Motor neuron (in vitro differentiated cells): ENCODE measurements around the gene MZB1. TPM values are rescaled to one million over a fixed set of nuclear protein-coding genes. Genes with fewer than 3 reads are reported as not detected.
"Not testable (repeated sequence)": the region's sequence is repeated elsewhere in the genome, so short reads cannot be mapped to it uniquely, and the experiment has no call there.

Experiments used
- ATAC-seq, 8 experiments: fragments of 200-7000 bp; cut with Tn5 transposase; replicated peaks in 6 of 8; 2 replicates each; pipeline ENCODE4 v1.8.0; 2021; ENCODE audit warnings: mild to moderate bottlenecking in 8 of 8, moderate library complexity in 8 of 8
- H3K27ac ChIP-seq, 2 donors: fragments of 250-450 bp; sonication (Bioruptor Pico); 2 replicates each; pipeline ENCODE4 v1.9.0; 2021; ENCODE audit warnings: antibody characterized with exemption in 2 of 2, mild to moderate bottlenecking in 2 of 2, moderate library complexity in 1 of 2
- H3K4me1 ChIP-seq, 2 donors: fragments of 250-450 bp; sonication (Bioruptor Pico); replicated peaks in 1 of 2; 2 replicates each; pipeline ENCODE4 v1.6.1; 2021; ENCODE audit warnings: antibody characterized with exemption in 2 of 2, mild to moderate bottlenecking in 2 of 2, moderate library complexity in 1 of 2
- H3K4me3 ChIP-seq, 5 donors: fragments of 250-450 bp; sonication (Bioruptor Pico); 2 replicates each; pipeline ENCODE4 v1.9.0; 2021; ENCODE audit warnings: antibody characterized with exemption in 5 of 5, mild to moderate bottlenecking in 5 of 5, moderate library complexity in 4 of 5
- WGBS, 10 experiments: fragments of 450-650 bp; shearing (Covaris generic); methylation state at CpG; one replicate each; pipeline ENCODE4 v1.0.0; 2022; 5-methylcytosine and 5-hydroxymethylcytosine counted together
- in situ Hi-C, 9 experiments: fragments of 400-800 bp; cut with MboI; loops; one replicate each; pipeline ENCODE4 v1.15.0; 2021; ENCODE audit warnings: low sequenced_read_pairs in 9 of 9, low pct_unique_long_range_greater_than_20kb in 2 of 9; ENCODE audit not compliant: unreplicated experiment in 9 of 9
- total RNA-seq, 8 experiments: library from RNA; unstranded; fragments of 300-600 nt; gene quantifications; 2 replicates each; pipeline versions ENCODE4 v1.2.3 to v1.2.4, GENCODE V29; 2022

The MZB1 gene
- total RNA-seq, 8 experiments from 2014 or later, result 0.18 to 0.97 (median 0.44) TPM

DNA sequence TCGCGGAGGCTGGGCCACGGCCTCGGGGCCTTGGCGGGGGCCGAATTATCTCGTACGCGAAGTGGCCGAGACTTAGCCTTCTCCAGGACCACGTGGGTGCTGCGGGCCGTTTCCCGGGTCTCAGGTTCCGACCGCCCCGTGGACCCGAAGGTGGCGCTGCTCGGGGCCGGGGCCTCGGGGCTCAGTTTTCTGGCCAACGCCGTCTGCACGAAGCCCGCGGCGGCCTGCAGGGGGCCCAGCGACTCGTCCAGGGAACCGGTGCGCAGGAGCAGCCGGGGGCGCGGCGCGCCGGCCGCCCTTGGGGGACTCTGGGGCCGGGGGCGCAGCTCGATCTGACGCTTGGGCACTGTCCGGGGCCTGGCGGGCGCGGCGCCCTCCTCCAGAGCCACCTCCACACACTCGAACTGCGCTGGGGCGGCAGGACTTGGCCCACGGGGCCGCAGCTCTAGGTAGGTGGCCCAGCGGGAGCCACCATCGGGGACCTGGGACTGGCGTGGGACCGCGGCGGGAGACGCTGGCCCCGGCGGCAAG is 4.5 kb upstream of the MZB1 start:
- WGBS, 10 experiments, result 0 to 10% (median 0%) methylated on average over 1 to 3 of the region's 62 CpGs; no CpG with 5 or more reads in 7 of the 10 experiments
- ATAC-seq, result peak; percentile 20 to 74 (median 52)
- Histone ChIP-seq H3K4me1 (no peaks in the 10 kb centered on the region), H3K27ac (no peak overlapping the region), H3K4me3 (peak overlapping the region; percentile 14 to 39 (median 24))
- in situ Hi-C loops, result no loop called here

- 3 to 36% (median 8%) methylated on average over 2 to 24 of the region's 49 CpGs; no CpG with 5 or more reads in 3 of the 10 experiments for WGBS, 10 experiments
- Histone ChIP-seq H3K4me1 (no peaks in the 10 kb centered on the region), H3K4me3 (peak overlapping the region; percentile 14 to 39 (median 24)), H3K27ac (no peak overlapping the region)
- ATAC-seq, result no peak
- in situ Hi-C loops, result no loop called here
These were observed 3.9 kb upstream of the MZB1 start for GRCh38 chr5:139393497-139394122.

DNA sequence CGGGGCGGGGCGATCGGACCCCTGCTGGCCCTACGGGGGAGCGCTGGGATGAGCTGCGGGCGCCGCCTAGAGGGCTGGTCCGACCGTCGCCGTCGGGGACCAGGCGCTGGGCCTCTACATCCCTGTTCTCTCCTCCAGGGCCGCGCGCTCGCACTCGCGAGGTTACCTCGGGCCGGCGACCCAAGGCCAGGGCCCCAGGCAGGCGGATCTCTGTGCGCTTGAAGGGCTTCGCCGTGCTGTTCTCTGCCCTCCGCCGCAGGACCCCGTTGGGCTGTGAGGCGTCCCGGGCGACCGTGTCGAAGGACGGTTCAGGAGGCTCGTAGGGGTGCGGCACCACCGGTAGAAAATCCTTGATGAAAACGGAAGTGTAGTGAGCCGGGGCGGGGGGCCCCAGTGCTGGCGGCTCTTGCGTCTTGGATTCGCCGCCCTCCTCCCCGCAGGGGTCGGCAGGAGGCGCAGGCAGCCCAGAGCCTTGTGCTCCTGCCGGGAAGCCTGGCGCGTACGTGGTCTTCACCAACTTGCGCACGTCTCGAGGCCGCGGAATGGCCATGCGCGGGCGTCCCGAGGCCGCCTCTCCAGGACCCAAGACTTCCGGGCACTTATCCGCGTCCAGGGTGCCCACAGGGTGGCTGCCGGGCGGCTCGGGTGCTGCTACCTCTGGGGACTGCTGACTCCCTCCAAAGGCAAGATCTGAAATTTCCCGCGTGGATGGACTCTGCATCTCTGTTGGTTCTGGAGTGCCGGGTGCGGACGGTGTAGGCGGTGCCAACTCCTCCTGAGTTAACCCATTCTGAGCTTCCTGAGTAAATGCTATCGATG is 3.2 kb upstream of the MZB1 start:
- peak overlapping the region in 2 of 5 donors; percentile 3 to 11 for H3K4me3 ChIP-seq
- ATAC-seq, result peak in 7 of 8 experiments; percentile 21 to 66 (median 27)
- H3K4me1 ChIP-seq, result no peaks in the 10 kb centered on the region
- 7 to 26% (median 19%) methylated on average over 3 to 19 of the region's 77 CpGs; no CpG with 5 or more reads in 5 of the 10 experiments for WGBS, 10 experiments
- no peak overlapping the region for H3K27ac ChIP-seq
- in situ Hi-C loops, result no loop called here

- Histone ChIP-seq H3K4me3 (no peak overlapping the region), H3K27ac (no peak overlapping the region), H3K4me1 (no peaks in the 10 kb centered on the region)
- peak in 3 of 8 experiments; percentile 1 to 28 (median 1) for ATAC-seq
- no CpG with 5 or more reads among the region's 36 CpGs for WGBS, 10 experiments
- in situ Hi-C loops, result no loop called here
These were observed 2.6 kb upstream of the MZB1 start for GRCh38 chr5:139392324-139392677.

- ATAC-seq, result peak in 3 of 8 experiments; percentile 3 to 28 (median 12)
- 5 to 100% (median 88%) methylated on average over 1 to 4 of the region's 33 CpGs; no CpG with 5 or more reads in 4 of the 10 experiments for WGBS, 10 experiments
These were observed 2.0 kb upstream of the MZB1 start for GRCh38 chr5:139391570-139392323.

DNA sequence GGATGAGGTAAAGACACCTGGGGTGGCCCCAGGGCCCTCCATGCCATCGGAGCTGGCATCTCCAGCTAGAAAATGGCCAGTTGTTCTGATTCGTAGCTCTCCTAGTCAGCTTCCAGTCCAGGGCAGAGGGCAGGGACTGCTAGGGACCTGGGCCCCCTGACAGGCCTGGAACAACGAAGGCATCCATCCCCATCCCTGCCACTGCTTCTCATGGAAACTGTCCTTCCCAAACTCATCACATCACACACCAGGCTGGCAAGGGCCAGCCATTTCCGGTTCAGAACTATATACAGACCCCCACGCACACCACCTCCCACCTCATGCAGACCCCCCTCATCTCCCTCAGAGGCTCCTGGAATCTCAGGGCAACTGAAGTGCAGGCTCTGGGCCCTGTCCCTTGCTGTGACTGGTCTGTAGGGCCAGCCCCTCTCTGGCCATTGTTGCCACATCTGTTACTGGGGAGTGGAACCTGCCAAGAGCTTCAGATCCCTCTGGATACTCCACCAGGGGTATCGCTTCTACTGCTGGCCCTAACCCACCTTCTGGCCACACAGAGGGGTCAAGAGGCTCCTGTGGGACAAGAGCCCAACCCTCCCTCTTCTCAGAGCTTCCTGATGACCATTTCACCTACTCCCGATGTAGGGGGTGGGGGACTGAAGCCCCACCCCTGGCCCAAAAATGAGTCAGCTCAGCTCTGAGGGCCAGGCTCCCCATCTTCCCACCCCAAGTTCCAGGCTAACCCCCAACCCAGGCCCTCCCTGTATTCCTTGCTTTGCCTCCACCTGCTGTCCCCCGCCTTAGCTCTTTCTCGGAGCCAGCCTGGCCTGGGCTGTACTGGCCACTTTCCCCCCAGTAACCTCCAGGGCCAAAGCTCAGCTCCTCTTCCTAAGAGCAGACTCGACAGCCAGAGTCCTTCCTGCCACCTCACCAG is 1.2 kb upstream of the MZB1 start:
- H3K4me1 ChIP-seq, result no peaks in the 10 kb centered on the region
- no peak overlapping the region for H3K27ac ChIP-seq
- 90 to 100% (median 100%) methylated on average over 1 to 3 of the region's 10 CpGs; no CpG with 5 or more reads in 6 of the 10 experiments for WGBS, 10 experiments
- no peak for ATAC-seq
- in situ Hi-C loops, result no loop called here
- no peak overlapping the region for H3K4me3 ChIP-seq

More at GRCh38 chr5:139391570-139392323, 2.0 kb upstream of the MZB1 start:
- H3K27ac ChIP-seq, result no peak overlapping the region
- H3K4me1 ChIP-seq, result no peaks in the 10 kb centered on the region
- in situ Hi-C loops, result no loop called here
- H3K4me3 ChIP-seq, result no peak overlapping the region

- Histone ChIP-seq H3K27ac (no peak overlapping the region), H3K4me1 (no peaks in the 10 kb centered on the region), H3K4me3 (no peak overlapping the region)
- in situ Hi-C loops, result no loop called here
- ATAC-seq, result peak in 6 of 8 experiments; percentile 13 to 40 (median 28)
- WGBS, 10 experiments, result 6 to 20% methylated on average over 1 to 3 of the region's 8 CpGs; no CpG with 5 or more reads in 8 of the 10 experiments
These were observed 1.4 kb downstream of the MZB1 start for GRCh38 chr5:139388198-139388821.

DNA sequence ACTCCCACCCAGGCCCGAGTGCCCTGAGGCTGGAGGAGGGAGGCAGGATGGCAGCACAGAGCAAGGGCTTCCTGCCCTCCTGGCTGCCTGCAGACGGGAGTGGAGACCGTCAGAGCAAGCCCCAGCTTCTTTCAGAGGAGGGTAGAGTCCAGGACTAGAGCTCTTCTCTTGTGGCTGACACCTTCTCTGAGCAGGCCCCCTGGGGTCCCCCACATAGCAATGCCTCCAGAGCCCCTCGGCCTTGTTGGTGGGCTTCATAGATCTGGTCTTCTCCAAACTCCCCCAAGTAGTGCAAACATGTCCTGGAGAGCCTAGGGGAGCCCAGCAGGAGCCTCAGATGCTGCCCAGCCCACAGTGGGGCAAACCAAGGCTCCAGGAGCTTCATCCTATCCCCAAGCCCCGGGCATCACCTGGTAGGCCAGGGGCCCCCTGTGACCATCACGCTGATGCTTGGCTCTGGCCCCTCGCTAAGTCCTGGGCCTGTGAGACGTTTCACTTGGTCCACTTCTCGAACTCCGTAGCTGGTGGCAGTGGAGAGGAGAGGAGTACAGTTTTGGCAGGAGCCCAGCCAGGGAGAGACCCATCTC is 2.0 kb downstream of the MZB1 start:
- 10 to 90% (median 72%) methylated on average over 1 to 4 of the region's 10 CpGs; no CpG with 5 or more reads in 5 of the 10 experiments for WGBS, 10 experiments
- in situ Hi-C loops, result no loop called here
- Histone ChIP-seq H3K27ac (no peak overlapping the region), H3K4me3 (no peak overlapping the region), H3K4me1 (no peaks in the 10 kb centered on the region)
- ATAC-seq, result no peak

DNA sequence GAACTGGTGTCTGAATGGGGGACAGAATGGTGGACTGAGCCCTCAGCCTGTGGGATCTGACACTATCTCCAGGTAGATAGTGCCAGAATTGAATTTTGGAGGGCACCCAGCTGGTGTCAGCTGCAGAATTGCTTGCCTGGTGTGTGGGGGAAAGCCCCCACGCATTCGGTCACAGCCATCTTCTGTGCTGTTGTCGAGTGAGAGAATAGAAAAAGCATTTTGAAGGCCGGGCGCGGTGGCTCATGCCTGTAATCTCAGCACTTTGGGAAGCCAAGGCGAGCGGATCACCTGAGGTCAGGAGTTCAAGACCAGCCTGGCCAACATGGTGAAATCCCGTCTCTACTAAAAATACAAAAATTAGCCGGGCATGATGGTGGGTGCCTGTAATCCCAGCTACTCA is 2.8 kb downstream of the MZB1 start:
- in situ Hi-C loops, H3K4me3 ChIP-seq, H3K4me1 ChIP-seq, ATAC-seq, H3K27ac ChIP-seq: not testable (repeated sequence)
- 57 to 100% (median 91%) methylated on average over 1 to 6 of the region's 10 CpGs; no CpG with 5 or more reads in 3 of the 10 experiments for WGBS, 10 experiments

- Histone ChIP-seq H3K4me1 (no peaks in the 10 kb centered on the region), H3K27ac (no peak overlapping the region), H3K4me3 (no peak overlapping the region)
- WGBS, 10 experiments, result 60 to 100% (median 85%) methylated on average over 1 to 5 of the region's 5 CpGs; no CpG with 5 or more reads in 4 of the 10 experiments
- in situ Hi-C loops, result no loop called here
- no peak for ATAC-seq
These were observed 3.7 kb downstream of the MZB1 start for GRCh38 chr5:139386050-139386438.
